ENCODE data around the gene UBALD2. TPM values are rescaled to one million over a fixed set of nuclear protein-coding genes. Genes with fewer than 3 reads are reported as not detected.

Gene UBALD2
- total and polyA plus RNA-seq, 2 of the 8 experiments (the other 6 are each of a cell fraction or from before 2014, with no cell fraction given) = 17.8 to 22.6 TPM

- TF ChIP-seq YY1 (IDR thresholded peaks at IDR 0.05; ENCODE audit: low read depth, low read length) = no peak
- no peak for TF ChIP-seq SRF (IDR thresholded peaks at IDR 0.05; ENCODE audit: low read depth, low read length)
- no peak for TF ChIP-seq RAD21 (IDR thresholded peaks at IDR 0.05 in 1 of 2, conservative IDR thresholded peaks at IDR 0.05 in 1 of 2; ENCODE audit: low read depth in 2 of 2, low read length in 2 of 2)
- TF ChIP-seq ZNF274 (IDR thresholded peaks at IDR 0.05; ENCODE audit: borderline replicate concordance, extremely low read depth, low read length) = no peak
These were observed 49.5 kb downstream of the UBALD2 start (continued) for GRCh38 chr17:76314392-76315227.

Data from H1 (cell line).